ENCODE measurements around the gene ZMPSTE24.

- no peak for TF ChIP-seq CTCF (IDR thresholded peaks at IDR 0.05)
- no peak for TF ChIP-seq POLR2A (IDR thresholded peaks at IDR 0.05)
Observed at GRCh38 chr1:40243351-40243750, 14.7 kb upstream of the ZMPSTE24 start.

Data from adrenal gland (tissue), 5 donors.